HepG2 (cell line): ENCODE results near the gene SLC22A14. TPM values are rescaled to one million over a fixed set of nuclear protein-coding genes. Genes with fewer than 3 reads are reported as not detected.

Experiments
- ATF7-NPFF ChIP-seq: sonication (generic); formaldehyde crosslinking; IDR thresholded peaks from 2 replicates; pipeline ENCODE4 v1.8.1; 2023; ENCODE audit warnings: mild to moderate bottlenecking, low read depth, missing genetic modification reagents, moderate library complexity
- JUNB ChIP-seq: sonication (generic); formaldehyde crosslinking; IDR thresholded peaks from 2 replicates; pipeline ENCODE4 v1.8.0; 2022; ENCODE audit warnings: missing genetic modification reagents, mild to moderate bottlenecking, borderline replicate concordance
- KMT2A ChIP-seq: sonication (generic); formaldehyde crosslinking; IDR thresholded peaks from 2 replicates; pipeline ENCODE4 v1.4.0; 2020; ENCODE audit warnings: missing genetic modification reagents
- MTF2 ChIP-seq: sonication (generic); formaldehyde crosslinking; IDR thresholded peaks from 2 replicates; pipeline ENCODE4 v1.5.0; 2020; ENCODE audit warnings: missing genetic modification reagents, borderline replicate concordance
- NR3C1 ChIP-seq: sonication (generic); formaldehyde crosslinking; IDR thresholded peaks from 2 replicates; pipeline ENCODE4 v1.4.0; 2020; ENCODE audit warnings: missing genetic modification reagents
- PHF21A ChIP-seq: sonication (generic); formaldehyde crosslinking; IDR thresholded peaks from 2 replicates; pipeline ENCODE4 v1.5.0; 2020; ENCODE audit warnings: mild to moderate bottlenecking, missing genetic modification reagents
- POGZ ChIP-seq: sonication (generic); formaldehyde crosslinking; IDR thresholded peaks from 2 replicates; pipeline ENCODE4 v1.4.0; 2020; ENCODE audit warnings: mild to moderate bottlenecking, missing genetic modification reagents
- SOX5 ChIP-seq: IDR thresholded peaks from 2 replicates; pipeline ENCODE4 v1.6.1; 2016; ENCODE audit warnings: borderline replicate concordance
- ZFAT ChIP-seq: sonication (generic); formaldehyde crosslinking; conservative IDR thresholded peaks from 2 replicates; pipeline ENCODE4 v1.8.1; 2023; ENCODE audit warnings: missing genetic modification reagents, inconsistent platforms
- ZNF143 ChIP-seq: sonication (generic); formaldehyde crosslinking; IDR thresholded peaks from 2 replicates; pipeline ENCODE4 v1.4.0; 2020; ENCODE audit warnings: missing genetic modification reagents
- ZNF552 ChIP-seq: sonication (generic); formaldehyde crosslinking; IDR thresholded peaks from 2 replicates; pipeline ENCODE4 v1.9.0; 2022; ENCODE audit warnings: missing genetic modification reagents, mild to moderate bottlenecking, borderline replicate concordance
- ZNF629 ChIP-seq: sonication (generic); formaldehyde crosslinking; conservative IDR thresholded peaks from 2 replicates; pipeline ENCODE4 v1.5.0; 2020; ENCODE audit warnings: missing genetic modification reagents
- ZSCAN21 ChIP-seq: sonication (generic); formaldehyde crosslinking; IDR thresholded peaks from 2 replicates; pipeline ENCODE4 v1.8.0; 2022; ENCODE audit warnings: mild to moderate bottlenecking, missing genetic modification reagents, moderate library complexity, borderline replicate concordance
- polyA plus RNA-seq, 8 experiments: library from polyadenylated mRNA; depleted of rRNA in 3 of 8; stranded (reverse) in 7 of 8; unstranded in 1 of 8; fragments of >200 nt; fragmentation: Illumina TruSeq in 4 of 8; extraction: Trizol in 4 of 8; gene quantifications; 2 replicates each; pipeline versions ENCODE4 v1.2.1 to v1.2.3, GENCODE V29; 2011 to 2016; ENCODE audit warnings: low read depth in 4 of 8, missing spikeins in 1 of 8, mixed read lengths in 1 of 8; ENCODE audit not compliant: insufficient read depth in 1 of 8
- total RNA-seq, 5 experiments: library from RNA; depleted of rRNA; stranded (reverse); fragments of >200 nt; fragmentation: Illumina TruSeq; extraction: Trizol; gene quantifications; 2 replicates each; pipeline ENCODE4 v1.2.3, GENCODE V29; 2016; ENCODE audit warnings: low read depth in 1 of 5
- TF ChIP-seq, protein P1 (sequence below): sonication (generic); formaldehyde crosslinking; IDR thresholded peaks from 2 replicates; pipeline ENCODE4 v1.4.0; 2020; ENCODE audit warnings: mild to moderate bottlenecking, missing genetic modification reagents, borderline replicate concordance
- TF ChIP-seq, protein P2 (sequence below): sonication (generic); formaldehyde crosslinking; IDR thresholded peaks from 2 replicates; pipeline ENCODE4 v1.4.0; 2020; ENCODE audit warnings: low read depth, mild to moderate bottlenecking, missing genetic modification reagents
- TF ChIP-seq, protein P3 (sequence below): sonication (generic); formaldehyde crosslinking; IDR thresholded peaks from 2 replicates; pipeline ENCODE4 v1.8.0; 2023; ENCODE audit warnings: mild to moderate bottlenecking, missing genetic modification reagents
- TF ChIP-seq, protein P4 (sequence below): sonication (generic); formaldehyde crosslinking; IDR thresholded peaks from 2 replicates; pipeline ENCODE4 v1.4.0; 2020; ENCODE audit warnings: mild to moderate bottlenecking, missing genetic modification reagents
- TF ChIP-seq, protein P5 (sequence below): sonication (generic); formaldehyde crosslinking; IDR thresholded peaks from 2 replicates; pipeline ENCODE4 v1.4.0; 2020; ENCODE audit warnings: missing genetic modification reagents

SLC22A14 gene
- total and polyA plus RNA-seq, 2 of the 13 experiments (the other 11 are each of a cell fraction or from before 2014, with no cell fraction given): 0.03 TPM; not detected in 1

DNA sequence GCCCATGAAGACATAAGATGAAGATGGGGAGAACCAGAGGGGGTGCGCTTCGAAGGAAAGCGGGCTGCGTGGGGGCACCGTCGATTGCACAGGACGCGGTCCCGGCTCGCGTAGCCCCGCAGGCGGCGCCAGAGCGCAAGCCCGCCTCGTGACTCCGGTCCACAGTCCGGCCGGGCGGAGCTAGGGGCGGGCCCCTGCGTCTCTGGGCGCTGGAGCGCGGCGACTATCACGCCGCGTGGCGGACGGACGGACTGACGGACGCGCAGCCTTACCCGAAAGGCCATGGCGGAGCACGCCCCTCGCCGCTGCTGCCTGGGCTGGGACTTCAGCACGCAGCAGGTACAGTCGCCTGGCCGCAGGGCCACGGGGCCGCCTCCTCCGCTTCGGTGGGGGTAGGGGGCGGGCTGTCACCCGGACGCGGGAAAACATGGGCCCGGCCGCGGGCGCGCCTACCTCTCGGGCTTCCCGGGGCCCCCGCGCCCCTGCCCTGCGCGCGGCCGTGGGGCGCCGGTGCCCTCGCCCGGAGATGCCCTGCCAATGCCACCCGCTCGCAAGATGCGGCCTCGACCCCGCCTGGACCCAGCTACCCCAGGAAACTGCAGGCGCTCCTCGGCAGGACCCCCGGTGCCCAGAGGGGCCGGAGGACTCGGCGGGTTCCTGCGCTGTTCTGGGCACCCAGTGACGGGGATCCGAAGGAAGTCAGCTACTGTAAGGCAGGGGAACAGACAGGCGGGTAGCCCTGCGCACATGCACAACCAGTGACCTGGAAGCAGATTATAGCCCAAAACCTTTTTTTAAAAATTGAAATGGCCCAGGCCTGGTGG lies 64.7 kb downstream of the SLC22A14 start, which contains the start of gene XYLB (continued):
- TF ChIP-seq, protein P1, sequence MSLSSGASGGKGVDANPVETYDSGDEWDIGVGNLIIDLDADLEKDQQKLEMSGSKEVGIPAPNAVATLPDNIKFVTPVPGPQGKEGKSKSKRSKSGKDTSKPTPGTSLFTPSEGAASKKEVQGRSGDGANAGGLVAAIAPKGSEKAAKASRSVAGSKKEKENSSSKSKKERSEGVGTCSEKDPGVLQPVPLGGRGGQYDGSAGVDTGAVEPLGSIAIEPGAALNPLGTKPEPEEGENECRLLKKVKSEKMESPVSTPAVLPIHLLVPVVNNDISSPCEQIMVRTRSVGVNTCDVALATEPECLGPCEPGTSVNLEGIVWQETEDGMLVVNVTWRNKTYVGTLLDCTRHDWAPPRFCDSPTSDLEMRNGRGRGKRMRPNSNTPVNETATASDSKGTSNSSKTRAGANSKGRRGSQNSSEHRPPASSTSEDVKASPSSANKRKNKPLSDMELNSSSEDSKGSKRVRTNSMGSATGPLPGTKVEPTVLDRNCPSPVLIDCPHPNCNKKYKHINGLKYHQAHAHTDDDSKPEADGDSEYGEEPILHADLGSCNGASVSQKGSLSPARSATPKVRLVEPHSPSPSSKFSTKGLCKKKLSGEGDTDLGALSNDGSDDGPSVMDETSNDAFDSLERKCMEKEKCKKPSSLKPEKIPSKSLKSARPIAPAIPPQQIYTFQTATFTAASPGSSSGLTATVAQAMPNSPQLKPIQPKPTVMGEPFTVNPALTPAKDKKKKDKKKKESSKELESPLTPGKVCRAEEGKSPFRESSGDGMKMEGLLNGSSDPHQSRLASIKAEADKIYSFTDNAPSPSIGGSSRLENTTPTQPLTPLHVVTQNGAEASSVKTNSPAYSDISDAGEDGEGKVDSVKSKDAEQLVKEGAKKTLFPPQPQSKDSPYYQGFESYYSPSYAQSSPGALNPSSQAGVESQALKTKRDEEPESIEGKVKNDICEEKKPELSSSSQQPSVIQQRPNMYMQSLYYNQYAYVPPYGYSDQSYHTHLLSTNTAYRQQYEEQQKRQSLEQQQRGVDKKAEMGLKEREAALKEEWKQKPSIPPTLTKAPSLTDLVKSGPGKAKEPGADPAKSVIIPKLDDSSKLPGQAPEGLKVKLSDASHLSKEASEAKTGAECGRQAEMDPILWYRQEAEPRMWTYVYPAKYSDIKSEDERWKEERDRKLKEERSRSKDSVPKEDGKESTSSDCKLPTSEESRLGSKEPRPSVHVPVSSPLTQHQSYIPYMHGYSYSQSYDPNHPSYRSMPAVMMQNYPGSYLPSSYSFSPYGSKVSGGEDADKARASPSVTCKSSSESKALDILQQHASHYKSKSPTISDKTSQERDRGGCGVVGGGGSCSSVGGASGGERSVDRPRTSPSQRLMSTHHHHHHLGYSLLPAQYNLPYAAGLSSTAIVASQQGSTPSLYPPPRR (CRISPR knock-in tag): peak; percentile 72; the same call in 1 of the 2 replicates
- TF ChIP-seq, protein P2, sequence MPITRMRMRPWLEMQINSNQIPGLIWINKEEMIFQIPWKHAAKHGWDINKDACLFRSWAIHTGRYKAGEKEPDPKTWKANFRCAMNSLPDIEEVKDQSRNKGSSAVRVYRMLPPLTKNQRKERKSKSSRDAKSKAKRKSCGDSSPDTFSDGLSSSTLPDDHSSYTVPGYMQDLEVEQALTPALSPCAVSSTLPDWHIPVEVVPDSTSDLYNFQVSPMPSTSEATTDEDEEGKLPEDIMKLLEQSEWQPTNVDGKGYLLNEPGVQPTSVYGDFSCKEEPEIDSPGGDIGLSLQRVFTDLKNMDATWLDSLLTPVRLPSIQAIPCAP (CRISPR knock-in tag): no peak; the same call in 1 of the 2 replicates
- TF ChIP-seq MTF2 (peak; percentile 97), KMT2A (peak; percentile 88), ATF7-NPFF (CRISPR knock-in tag) (peak; percentile 84; the same call in 1 of the 2 replicates), ZNF143 (CRISPR knock-in tag) (peak; percentile 71), PHF21A (CRISPR knock-in tag) (peak; percentile 72), ZNF552 (peak; percentile 96), SOX5 (CRISPR knock-in tag) (peak; percentile 77), ZSCAN21 (CRISPR knock-in tag) (peak; percentile 69; the same call in 1 of the 2 replicates), ZFAT (CRISPR knock-in tag) (no peak), JUNB (peak; percentile 76; the same call in 1 of the 2 replicates), NR3C1 (no peak), ZNF629 (CRISPR knock-in tag) (peak; percentile 63; the same call in 1 of the 2 replicates), POGZ (CRISPR knock-in tag) (peak; percentile 93)
- TF ChIP-seq, protein P3, sequence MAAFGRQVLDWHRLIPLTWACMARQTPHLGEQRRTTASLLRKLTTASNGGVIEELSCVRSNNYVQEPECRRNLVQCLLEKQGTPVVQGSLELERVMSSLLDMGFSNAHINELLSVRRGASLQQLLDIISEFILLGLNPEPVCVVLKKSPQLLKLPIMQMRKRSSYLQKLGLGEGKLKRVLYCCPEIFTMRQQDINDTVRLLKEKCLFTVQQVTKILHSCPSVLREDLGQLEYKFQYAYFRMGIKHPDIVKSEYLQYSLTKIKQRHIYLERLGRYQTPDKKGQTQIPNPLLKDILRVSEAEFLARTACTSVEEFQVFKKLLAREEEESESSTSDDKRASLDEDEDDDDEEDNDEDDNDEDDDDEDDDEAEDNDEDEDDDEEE (CRISPR knock-in tag): peak; percentile 96
- TF ChIP-seq, protein P4, sequence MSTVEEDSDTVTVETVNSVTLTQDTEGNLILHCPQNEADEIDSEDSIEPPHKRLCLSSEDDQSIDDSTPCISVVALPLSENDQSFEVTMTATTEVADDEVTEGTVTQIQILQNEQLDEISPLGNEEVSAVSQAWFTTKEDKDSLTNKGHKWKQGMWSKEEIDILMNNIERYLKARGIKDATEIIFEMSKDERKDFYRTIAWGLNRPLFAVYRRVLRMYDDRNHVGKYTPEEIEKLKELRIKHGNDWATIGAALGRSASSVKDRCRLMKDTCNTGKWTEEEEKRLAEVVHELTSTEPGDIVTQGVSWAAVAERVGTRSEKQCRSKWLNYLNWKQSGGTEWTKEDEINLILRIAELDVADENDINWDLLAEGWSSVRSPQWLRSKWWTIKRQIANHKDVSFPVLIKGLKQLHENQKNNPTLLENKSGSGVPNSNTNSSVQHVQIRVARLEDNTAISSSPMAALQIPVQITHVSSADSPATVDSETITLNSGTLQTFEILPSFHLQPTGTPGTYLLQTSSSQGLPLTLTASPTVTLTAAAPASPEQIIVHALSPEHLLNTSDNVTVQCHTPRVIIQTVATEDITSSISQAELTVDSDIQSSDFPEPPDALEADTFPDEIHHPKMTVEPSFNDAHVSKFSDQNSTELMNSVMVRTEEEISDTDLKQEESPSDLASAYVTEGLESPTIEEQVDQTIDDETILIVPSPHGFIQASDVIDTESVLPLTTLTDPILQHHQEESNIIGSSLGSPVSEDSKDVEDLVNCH (CRISPR knock-in tag): peak; percentile 57; the same call in 1 of the 2 replicates
- TF ChIP-seq, protein P5, sequence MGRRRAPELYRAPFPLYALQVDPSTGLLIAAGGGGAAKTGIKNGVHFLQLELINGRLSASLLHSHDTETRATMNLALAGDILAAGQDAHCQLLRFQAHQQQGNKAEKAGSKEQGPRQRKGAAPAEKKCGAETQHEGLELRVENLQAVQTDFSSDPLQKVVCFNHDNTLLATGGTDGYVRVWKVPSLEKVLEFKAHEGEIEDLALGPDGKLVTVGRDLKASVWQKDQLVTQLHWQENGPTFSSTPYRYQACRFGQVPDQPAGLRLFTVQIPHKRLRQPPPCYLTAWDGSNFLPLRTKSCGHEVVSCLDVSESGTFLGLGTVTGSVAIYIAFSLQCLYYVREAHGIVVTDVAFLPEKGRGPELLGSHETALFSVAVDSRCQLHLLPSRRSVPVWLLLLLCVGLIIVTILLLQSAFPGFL (CRISPR knock-in tag): peak; percentile 76; the same call in 1 of the 2 replicates
